GM12801 (cell line): Measurements from ENCODE around the gene UACA.

Experiments used
- CTCF ChIP-seq: IDR thresholded peaks from one replicate; pipeline ENCODE4 v1.5.1; 2011; ENCODE audit warnings: control low read depth; ENCODE audit not compliant: insufficient read length; ENCODE audit errors: extremely low read depth

UACA gene

GRCh38 chr15:70766597-70766996 lies 3.2 kb upstream of the UACA start:
- no peak for TF ChIP-seq CTCF

- TF ChIP-seq CTCF = no peak
Measured at GRCh38 chr15:70765504-70766281, 2.3 kb upstream of the UACA start.

GRCh38 chr15:70763950-70764730 lies 782 bp upstream of the UACA start:
- no peak for TF ChIP-seq CTCF

GRCh38 chr15:70762469-70763119 lies 764 bp downstream of the UACA start:
- no peak for TF ChIP-seq CTCF

GRCh38 chr15:70761931-70762468 lies 1.4 kb downstream of the UACA start:
- no peak for TF ChIP-seq CTCF

GRCh38 chr15:70761046-70761445 lies 2.3 kb downstream of the UACA start:
- TF ChIP-seq CTCF = no peak
